Activated CD8-positive, alpha-beta T cell treated with anti-CD3 and anti-CD28 coated beads, Interleukin-2, amount 10 ng/mL, durations not matched to agents 7 days and 5 days (primary cell): ENCODE measurements around the gene PPFIBP1. TPM values are rescaled to one million over a fixed set of nuclear protein-coding genes. Genes with fewer than 3 reads are reported as not detected.

Experiments
- ATAC-seq: fragments of 150-1000 bp; cut with Tn5 transposase; one replicate; pipeline ENCODE4 v1.10.0; 2021; ENCODE audit warnings: moderate library complexity
- CTCF ChIA-PET: fragments of 350-600 bp; sonication (Branson Sonifier 250); formaldehyde crosslinking; loops from one replicate; lab custom pipeline; 2021; ENCODE audit warnings: antibody characterized with exemption; lab: Charles Lee
- POLR2A ChIA-PET: fragments of 350-600 bp; sonication (Branson Sonifier 250); formaldehyde crosslinking; loops from one replicate; lab custom pipeline; 2021; ENCODE audit warnings: antibody characterized with exemption; lab: Charles Lee
- DNase-seq: peaks from one replicate; pipeline ENCODE4 v3.0.0-alpha.2; 2020
- H3K27ac Mint-ChIP-seq: one replicate; pipeline ENCODE4 v1.8.0; 2021; ENCODE audit warnings: mild to moderate bottlenecking, mixed read lengths
- H3K27me3 Mint-ChIP-seq: one replicate; pipeline ENCODE4 v1.8.0; 2021; ENCODE audit warnings: low read depth, mixed read lengths
- H3K36me3 Mint-ChIP-seq: one replicate; pipeline ENCODE4 v1.8.0; 2021; ENCODE audit warnings: low read depth, mixed read lengths
- H3K4me1 Mint-ChIP-seq: one replicate; pipeline ENCODE4 v1.8.0; 2021; ENCODE audit warnings: low read depth, mixed read lengths
- H3K4me3 Mint-ChIP-seq: one replicate; pipeline ENCODE4 v1.8.0; 2021; ENCODE audit warnings: mild to moderate bottlenecking, mixed read lengths
- H3K9me3 Mint-ChIP-seq: one replicate; pipeline ENCODE4 v1.8.0; 2022; ENCODE audit warnings: mixed read lengths; ENCODE audit not compliant: insufficient read depth
- total RNA-seq, 2 experiments: library from RNA; stranded (reverse); gene quantifications; one replicate each; pipeline ENCODE4 v1.2.3, GENCODE V29; 2021

PPFIBP1 gene
- total RNA-seq, 2 experiments from 2014 or later = 17.5 TPM

- peaks cover 23% of the 10 kb centered on the region for H3K4me1 Mint-ChIP-seq
These were observed 185.4 kb downstream of the PPFIBP1 start for GRCh38 chr12:27709212-27709931.

GRCh38 chr12:27709932-27710591 is 186.1 kb downstream of the PPFIBP1 start:
- Mint-ChIP-seq H3K27me3 (peaks cover 16% of the 10 kb centered on the region), H3K36me3 (peaks cover 17% of the 10 kb centered on the region), H3K9me3 (no peaks in the 10 kb centered on the region), H3K4me3 (peak overlapping the region; percentile 91), H3K27ac (peak overlapping the region; percentile 95), H3K4me1 (peaks cover 23% of the 10 kb centered on the region)
- ChIA-PET POLR2A (no interaction called here), CTCF (interaction anchor here (1.0 to 1.6 kb wide), 3 partner anchors 23 to 285 kb away, joined by 3 to 5 read pairs (median 4); no protein-coding TSS in a partner anchor)
- ATAC-seq (peak; percentile 52), DNase-seq (no peak)

More at GRCh38 chr12:27709212-27709931, 185.4 kb downstream of the PPFIBP1 start:
- Mint-ChIP-seq H3K36me3 (peaks cover 13% of the 10 kb centered on the region), H3K4me3 (peak overlapping the region; percentile 91), H3K9me3 (no peaks in the 10 kb centered on the region), H3K27me3 (peaks cover 16% of the 10 kb centered on the region), H3K27ac (no peak overlapping the region)
- DNase-seq (no peak), ATAC-seq (no peak)
- ChIA-PET CTCF (interaction anchor here (1.0 to 1.6 kb wide), 3 partner anchors 24 to 285 kb away, joined by 3 to 5 read pairs (median 4); no protein-coding TSS in a partner anchor), POLR2A (interaction anchor here (0.6 kb wide), 1 partner anchor 15 kb away, joined by 3 read pairs; no protein-coding TSS in a partner anchor)

GRCh38 chr12:27710592-27711316 is 186.7 kb downstream of the PPFIBP1 start, which contains the start of gene MRPS35:
Gene MRPS35 (plus strand): TSS chr12:27710832. CDS start chr12:27710844, 12 bp downstream.
- DNase-seq (peak; percentile 93), ATAC-seq (peak; percentile 97)
- H3K4me1 Mint-ChIP-seq = peaks cover 23% of the 10 kb centered on the region
- H3K4me3 Mint-ChIP-seq = peak within 1 kb of the TSS; percentile 91
- H3K36me3 Mint-ChIP-seq = peaks cover 22% of the 10 kb centered on the region
- CTCF ChIA-PET = interaction anchor here (1.0 to 1.2 kb wide), 2 partner anchors 22 to 58 kb away, joined by 3 to 5 read pairs; no protein-coding TSS in a partner anchor
- peaks cover 16% of the 10 kb centered on the region for H3K27me3 Mint-ChIP-seq
- peak within 1 kb of the TSS; percentile 95 for H3K27ac Mint-ChIP-seq
- H3K9me3 Mint-ChIP-seq = no peaks in the 10 kb centered on the region
- POLR2A ChIA-PET = no interaction called here

GRCh38 chr12:27711317-27711682 is 187.3 kb downstream of the PPFIBP1 start:
- H3K4me1 Mint-ChIP-seq = peaks cover 23% of the 10 kb centered on the region
- DNase-seq (peak; percentile 44), ATAC-seq (peak; percentile 41)
- POLR2A ChIA-PET = interaction anchor here (0.5 to 0.6 kb wide), 2 partner anchors 25 to 788 kb away, joined by 3 read pairs; no protein-coding TSS in a partner anchor
- H3K27ac Mint-ChIP-seq = peak overlapping the region; percentile 95
- peaks cover 24% of the 10 kb centered on the region for H3K36me3 Mint-ChIP-seq
- H3K27me3 Mint-ChIP-seq = peaks cover 16% of the 10 kb centered on the region
- H3K9me3 Mint-ChIP-seq = no peaks in the 10 kb centered on the region
- H3K4me3 Mint-ChIP-seq = peak overlapping the region; percentile 91
- CTCF ChIA-PET = no interaction called here

GRCh38 chr12:27711967-27712366 is 188.0 kb downstream of the PPFIBP1 start:
- peak overlapping the region; percentile 91 for H3K4me3 Mint-ChIP-seq
- H3K27me3 Mint-ChIP-seq = peaks cover 16% of the 10 kb centered on the region
- peaks cover 26% of the 10 kb centered on the region for H3K36me3 Mint-ChIP-seq
- no peaks in the 10 kb centered on the region for H3K9me3 Mint-ChIP-seq
- POLR2A ChIA-PET = interaction anchor here (0.5 to 0.6 kb wide), 2 partner anchors 24 to 789 kb away, joined by 3 read pairs; no protein-coding TSS in a partner anchor
- CTCF ChIA-PET = no interaction called here
- DNase-seq (no peak), ATAC-seq (no peak)
- peak overlapping the region; percentile 9 for H3K27ac Mint-ChIP-seq
- H3K4me1 Mint-ChIP-seq = peaks cover 23% of the 10 kb centered on the region

GRCh38 chr12:27723212-27723611 is 199.2 kb downstream of the PPFIBP1 start:
- CTCF ChIA-PET = interaction anchor here (0.9 to 1.8 kb wide), 6 partner anchors 9 to 99 kb away, joined by 3 to 11 read pairs (median 4); no protein-coding TSS in a partner anchor
- H3K4me1 Mint-ChIP-seq = peaks cover 8% of the 10 kb centered on the region

GRCh38 chr12:27730097-27730588 is 206.1 kb downstream of the PPFIBP1 start:
- H3K27me3 Mint-ChIP-seq = no peaks in the 10 kb centered on the region
- H3K36me3 Mint-ChIP-seq = peaks cover 31% of the 10 kb centered on the region
- H3K27ac Mint-ChIP-seq = no peak overlapping the region
- no peak overlapping the region for H3K4me3 Mint-ChIP-seq
- ATAC-seq (no peak), DNase-seq (no peak)
- H3K4me1 Mint-ChIP-seq = no peaks in the 10 kb centered on the region
- POLR2A ChIA-PET = no interaction called here
- CTCF ChIA-PET = no interaction called here
- H3K9me3 Mint-ChIP-seq = no peaks in the 10 kb centered on the region

More at GRCh38 chr12:27723212-27723611, 199.2 kb downstream of the PPFIBP1 start:
- no peaks in the 10 kb centered on the region for H3K9me3 Mint-ChIP-seq
- H3K27me3 Mint-ChIP-seq = no peaks in the 10 kb centered on the region
- POLR2A ChIA-PET = no interaction called here
- H3K27ac Mint-ChIP-seq = no peak overlapping the region
- H3K4me3 Mint-ChIP-seq = no peak overlapping the region
- ATAC-seq (no peak), DNase-seq (no peak)
- H3K36me3 Mint-ChIP-seq = peaks cover 26% of the 10 kb centered on the region

GRCh38 chr12:27732281-27732680 is 208.3 kb downstream of the PPFIBP1 start:
- H3K4me3 Mint-ChIP-seq = no peak overlapping the region
- no peaks in the 10 kb centered on the region for H3K27me3 Mint-ChIP-seq
- DNase-seq = peak; percentile 34
- no peak for ATAC-seq
- no peak overlapping the region for H3K27ac Mint-ChIP-seq
- peaks cover 26% of the 10 kb centered on the region for H3K36me3 Mint-ChIP-seq
- ChIA-PET POLR2A (interaction anchor here (1.1 kb wide), 1 partner anchor 89 kb away, joined by 3 read pairs; no protein-coding TSS in a partner anchor), CTCF (interaction anchor here (0.6 to 7.2 kb wide), 15 partner anchors 8 to 630 kb away, joined by 3 to 99 read pairs (median 3); partner anchors contain the start of genes KLHL42, MANSC4 and REP15)
- no peaks in the 10 kb centered on the region for H3K4me1 Mint-ChIP-seq
- no peaks in the 10 kb centered on the region for H3K9me3 Mint-ChIP-seq

- no peak overlapping the region for H3K27ac Mint-ChIP-seq
- ChIA-PET POLR2A (interaction anchor here (0.7 to 1.1 kb wide), 2 partner anchors 88 to 581 kb away, joined by 3 read pairs; no protein-coding TSS in a partner anchor), CTCF (interaction anchor here (0.7 to 7.2 kb wide), 25 partner anchors 9 to 215 kb away, joined by 3 to 99 read pairs (median 4); partner anchors contain the start of genes KLHL42, MANSC4 and REP15)
- DNase-seq = peak; percentile 53
- peak; percentile 57 for ATAC-seq
- peaks cover 28% of the 10 kb centered on the region for H3K36me3 Mint-ChIP-seq
- H3K27me3 Mint-ChIP-seq = no peaks in the 10 kb centered on the region
- no peak overlapping the region for H3K4me3 Mint-ChIP-seq
- H3K9me3 Mint-ChIP-seq = no peaks in the 10 kb centered on the region
- no peaks in the 10 kb centered on the region for H3K4me1 Mint-ChIP-seq
These were observed 209.1 kb downstream of the PPFIBP1 start for GRCh38 chr12:27733052-27733656.

- ChIA-PET POLR2A (interaction anchor here (0.7 kb wide), 1 partner anchor 581 kb away, joined by 3 read pairs; no protein-coding TSS in a partner anchor), CTCF (interaction anchor here (0.5 to 7.2 kb wide), 23 partner anchors 8 to 1032 kb away, joined by 3 to 99 read pairs (median 4); partner anchors contain the start of genes KLHL42 and MANSC4)
- H3K9me3 Mint-ChIP-seq = no peaks in the 10 kb centered on the region
- no peak overlapping the region for H3K27ac Mint-ChIP-seq
- H3K4me3 Mint-ChIP-seq = no peak overlapping the region
- peaks cover 28% of the 10 kb centered on the region for H3K36me3 Mint-ChIP-seq
- no peaks in the 10 kb centered on the region for H3K27me3 Mint-ChIP-seq
- H3K4me1 Mint-ChIP-seq = peaks cover 1% of the 10 kb centered on the region
- no peak for ATAC-seq
- DNase-seq = no peak
These were observed 209.8 kb downstream of the PPFIBP1 start for GRCh38 chr12:27733791-27734190.
